ENCODE results near the gene RAD51. TPM values are rescaled to one million over a fixed set of nuclear protein-coding genes. Genes with fewer than 3 reads are reported as not detected.

The RAD51 gene
- total and polyA plus RNA-seq, 9 of the 15 experiments (the other 6 are each of a cell fraction or from before 2014, with no cell fraction given) = 16.0 to 63.8 (median 34.6) TPM

DNA sequence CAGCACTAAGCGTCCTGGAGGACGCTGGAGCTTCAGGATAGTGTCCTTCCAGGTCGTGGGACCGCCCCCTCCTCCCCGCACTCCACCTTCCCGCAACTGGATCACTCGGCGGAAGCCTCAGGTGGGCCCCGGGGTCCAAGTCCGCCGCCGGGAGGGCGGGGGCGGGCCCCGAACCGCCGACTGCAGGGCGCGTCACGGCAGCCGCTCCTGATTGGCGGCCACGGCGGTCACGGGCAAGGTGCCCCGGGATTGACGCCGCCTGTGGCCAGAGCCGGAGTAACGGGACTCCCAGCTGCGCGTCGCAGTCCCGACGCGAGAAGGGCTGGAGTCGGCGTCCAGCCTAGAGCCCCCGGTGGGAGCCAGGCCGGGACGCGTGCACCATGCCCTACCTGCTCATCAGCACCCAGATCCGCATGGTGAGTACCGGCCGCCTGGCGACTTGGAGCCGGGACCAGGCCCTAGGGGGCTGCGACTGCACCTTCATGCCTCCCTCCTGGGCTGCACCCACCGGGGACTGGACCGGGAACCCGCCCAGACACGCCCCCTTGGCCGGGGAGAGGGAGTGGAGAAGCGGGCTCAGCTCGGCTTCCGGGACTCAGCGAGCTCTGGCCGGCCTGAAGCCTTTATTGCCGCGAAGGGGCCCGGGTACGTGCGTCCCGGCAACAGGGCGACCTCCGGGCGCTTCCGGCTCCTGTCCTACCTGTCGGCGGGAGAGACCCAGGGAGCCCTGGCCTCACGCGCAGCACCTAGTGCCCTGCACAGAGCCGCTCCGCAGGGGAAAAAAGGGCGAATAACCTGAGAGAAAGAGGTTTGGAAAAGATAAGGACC is 69.0 kb downstream of the RAD51 start, which contains the start of gene GCHFR (continued):
- TF ChIP-seq HOXB6 (CRISPR knock-in tag; IDR thresholded peaks at IDR 0.05; ENCODE audit: borderline replicate concordance) = no peak
- TF ChIP-seq MAZ (CRISPR knock-in tag; conservative IDR thresholded peaks at IDR 0.05 in 1 of 2, IDR thresholded peaks at IDR 0.05 in 1 of 2) = peak; percentile 43 to 74; a peak in 1 of 4 replicates
- peak; percentile 21 for TF ChIP-seq TAF1 (IDR thresholded peaks at IDR 0.05; ENCODE audit: control insufficient read depth, extremely low read depth, insufficient read depth, low read length, severe bottlenecking)
- peak; percentile 18; the same call in 1 of the 2 replicates for TF ChIP-seq THAP12 (CRISPR knock-in tag; IDR thresholded peaks at IDR 0.05)
- TF ChIP-seq CBFA2T2 (conservative IDR thresholded peaks at IDR 0.05) = no peak; the same call in 1 of the 2 replicates
- TF ChIP-seq ELF2 (CRISPR knock-in tag; IDR thresholded peaks at IDR 0.05) = peak; percentile 66; the same call in 1 of the 2 replicates
- 0 out of 2 replicates have a peak, but pooled peaks have one; percentile 46 for TF ChIP-seq RNF2 (IDR thresholded peaks at IDR 0.05)
- TF ChIP-seq RHOXF2B (CRISPR knock-in tag; conservative IDR thresholded peaks at IDR 0.05) = no peak
- TF ChIP-seq GTF2F1 (IDR thresholded peaks at IDR 0.05; ENCODE audit: low read depth, low read length) = no peak
- no peak for TF ChIP-seq NFRKB (IDR thresholded peaks at IDR 0.05; ENCODE audit: low read depth)
- no peak for TF ChIP-seq ZNF586 (CRISPR knock-in tag; conservative IDR thresholded peaks at IDR 0.05)
- TF ChIP-seq CBX3 (IDR thresholded peaks at IDR 0.05; ENCODE audit: borderline replicate concordance in 1 of 2, low read length in 2 of 2) = peak in 1 of 2 experiments; percentile 58; a peak in 1 of 3 replicates
- TF ChIP-seq HMG20A (CRISPR knock-in tag; conservative IDR thresholded peaks at IDR 0.05) = no peak
- peak; percentile 70 for TF ChIP-seq RBBP5 (IDR thresholded peaks at IDR 0.05; ENCODE audit: borderline replicate concordance, insufficient read depth, low read length, poor library complexity, severe bottlenecking)
- peak in 1 of 2 experiments; percentile 45; a peak in 1 of 4 replicates for TF ChIP-seq TEAD1 (CRISPR knock-in tag; IDR thresholded peaks at IDR 0.05)
- TF ChIP-seq CREM (IDR thresholded peaks at IDR 0.05; ENCODE audit: low read depth) = peak; percentile 86
- TF ChIP-seq, protein P1, sequence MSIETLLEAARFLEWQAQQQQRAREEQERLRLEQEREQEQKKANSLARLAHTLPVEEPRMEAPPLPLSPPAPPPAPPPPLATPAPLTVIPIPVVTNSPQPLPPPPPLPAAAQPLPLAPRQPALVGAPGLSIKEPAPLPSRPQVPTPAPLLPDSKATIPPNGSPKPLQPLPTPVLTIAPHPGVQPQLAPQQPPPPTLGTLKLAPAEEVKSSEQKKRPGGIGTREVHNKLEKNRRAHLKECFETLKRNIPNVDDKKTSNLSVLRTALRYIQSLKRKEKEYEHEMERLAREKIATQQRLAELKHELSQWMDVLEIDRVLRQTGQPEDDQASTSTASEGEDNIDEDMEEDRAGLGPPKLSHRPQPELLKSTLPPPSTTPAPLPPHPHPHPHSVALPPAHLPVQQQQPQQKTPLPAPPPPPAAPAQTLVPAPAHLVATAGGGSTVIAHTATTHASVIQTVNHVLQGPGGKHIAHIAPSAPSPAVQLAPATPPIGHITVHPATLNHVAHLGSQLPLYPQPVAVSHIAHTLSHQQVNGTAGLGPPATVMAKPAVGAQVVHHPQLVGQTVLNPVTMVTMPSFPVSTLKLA (conservative IDR thresholded peaks at IDR 0.05) = peak; percentile 18 to 73; a peak in 1 of 4 replicates
- 0 out of 2 replicates have a peak, but pooled peaks have one; percentile 52 for TF ChIP-seq ELF1 (tag; IDR thresholded peaks at IDR 0.05)
- TF ChIP-seq ZNF311 (CRISPR knock-in tag; IDR thresholded peaks at IDR 0.05) = no peak
- TF ChIP-seq, protein P2, sequence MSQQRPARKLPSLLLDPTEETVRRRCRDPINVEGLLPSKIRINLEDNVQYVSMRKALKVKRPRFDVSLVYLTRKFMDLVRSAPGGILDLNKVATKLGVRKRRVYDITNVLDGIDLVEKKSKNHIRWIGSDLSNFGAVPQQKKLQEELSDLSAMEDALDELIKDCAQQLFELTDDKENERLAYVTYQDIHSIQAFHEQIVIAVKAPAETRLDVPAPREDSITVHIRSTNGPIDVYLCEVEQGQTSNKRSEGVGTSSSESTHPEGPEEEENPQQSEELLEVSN (IDR thresholded peaks at IDR 0.05; ENCODE audit: borderline replicate concordance in 1 of 2, extremely low read depth in 1 of 2, insufficient read depth in 1 of 2, insufficient read length in 1 of 2, low read depth in 1 of 2, low read length in 1 of 2, poor library complexity in 1 of 2, severe bottlenecking in 1 of 2) = peak; percentile 94 to 95
- TF ChIP-seq MTF1 (CRISPR knock-in tag; IDR thresholded peaks at IDR 0.05; ENCODE audit: borderline replicate concordance) = no peak
- TF ChIP-seq NFE2L1 (tag; IDR thresholded peaks at IDR 0.05; ENCODE audit: borderline replicate concordance, low read depth) = no peak
